HG02885 (cell line): ENCODE results near the gene ECE1.

Experiments used
- ATAC-seq: cut with Tn5 transposase; IDR thresholded peaks from one replicate; pipeline ENCODE4 v1.9.1; 2021; ENCODE audit warnings: mild to moderate bottlenecking; ENCODE audit not compliant: unreplicated experiment, poor library complexity

Gene ECE1

GRCh38 chr1:21257431-21258135, 32.7 kb downstream of the ECE1 start:
- ATAC-seq, result no peak

DNA sequence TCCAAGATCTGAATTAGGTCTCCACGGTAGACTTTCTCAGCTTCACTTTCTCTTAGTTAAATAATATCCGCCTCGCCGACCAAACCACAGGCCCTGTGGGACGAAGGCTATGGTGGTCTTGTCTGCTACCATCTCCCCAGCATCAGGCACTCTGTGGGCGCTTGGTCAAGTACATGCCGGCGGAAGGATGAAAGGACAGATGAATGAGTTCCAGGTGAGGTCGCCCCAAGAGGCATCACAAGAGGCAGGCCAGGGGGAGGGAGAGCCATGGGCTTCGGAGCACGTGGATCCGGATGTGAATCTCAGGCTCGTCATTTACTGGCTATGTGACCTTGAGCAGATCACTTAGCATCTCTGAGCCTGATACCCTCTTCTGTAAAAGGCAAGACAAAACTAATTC, 33.5 kb downstream of the ECE1 start:
- no peak for ATAC-seq

GRCh38 chr1:21255943-21256320, 34.3 kb downstream of the ECE1 start:
- no peak for ATAC-seq

DNA sequence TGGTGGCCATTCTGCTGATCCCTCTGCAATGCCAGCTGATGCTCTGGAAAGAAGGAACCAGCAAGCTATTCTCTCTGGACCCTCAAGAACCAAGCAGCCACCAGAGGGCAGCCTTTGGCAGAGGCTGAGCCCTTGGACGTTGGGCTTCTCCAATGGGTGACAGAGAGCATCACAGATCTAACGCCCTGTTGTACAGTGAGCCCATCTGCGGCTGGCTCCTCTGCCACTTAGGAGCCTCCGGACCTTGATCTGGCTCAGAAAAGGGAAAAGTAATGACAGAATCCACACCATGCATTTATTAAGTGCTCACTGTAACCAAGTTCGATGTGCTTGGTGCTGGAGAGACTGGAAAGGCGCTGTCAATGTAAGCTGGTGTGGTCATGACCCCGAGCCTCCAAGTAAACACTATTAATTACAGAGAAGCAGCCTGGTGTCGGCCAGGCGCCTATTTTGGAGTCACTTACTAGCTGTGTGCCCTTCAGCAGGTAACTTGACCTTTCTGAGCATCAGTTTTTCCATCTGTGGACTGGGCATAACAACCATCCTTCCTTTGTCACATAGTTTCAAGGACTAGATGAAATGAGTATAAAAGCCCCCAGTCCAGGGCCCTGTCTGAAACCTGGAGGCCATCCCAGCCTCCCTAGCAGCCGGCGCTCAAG, 34.9 kb downstream of the ECE1 start:
- ATAC-seq, result peak; percentile 44

GRCh38 chr1:21254335-21254951, 35.8 kb downstream of the ECE1 start:
- no peak for ATAC-seq

DNA sequence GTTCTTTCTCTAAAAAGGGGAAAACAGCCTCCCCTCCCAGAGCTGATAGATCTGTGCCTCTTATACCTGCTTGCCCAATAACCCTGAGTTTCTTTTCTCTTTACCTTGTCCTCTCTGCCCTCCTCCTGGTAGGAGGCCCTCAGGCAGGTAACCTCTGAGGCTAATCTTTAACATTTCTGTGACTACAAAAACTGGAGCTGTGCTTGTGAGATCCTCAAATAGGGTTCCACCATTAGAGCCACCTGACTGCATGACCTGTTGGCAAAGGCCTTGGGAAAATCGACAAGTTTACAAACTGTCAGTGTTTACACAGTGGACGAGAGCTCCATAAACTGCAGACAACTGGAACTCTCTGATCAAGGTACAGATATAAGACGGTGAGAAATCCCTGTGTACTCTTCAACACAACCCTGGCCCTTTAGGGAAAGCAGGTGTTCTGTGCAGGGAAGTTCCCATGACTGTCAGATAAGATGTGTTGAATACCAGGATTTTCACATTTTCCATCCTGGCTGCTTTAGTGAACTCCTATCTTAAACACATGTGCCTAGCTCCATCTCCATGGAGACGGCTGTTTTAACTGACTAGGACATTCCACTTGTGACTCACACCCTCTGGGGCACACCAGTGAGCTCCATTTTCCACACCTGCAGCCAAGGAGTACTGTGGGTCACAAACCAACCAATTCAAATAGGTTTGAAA, 38.3 kb downstream of the ECE1 start:
- no peak for ATAC-seq

DNA sequence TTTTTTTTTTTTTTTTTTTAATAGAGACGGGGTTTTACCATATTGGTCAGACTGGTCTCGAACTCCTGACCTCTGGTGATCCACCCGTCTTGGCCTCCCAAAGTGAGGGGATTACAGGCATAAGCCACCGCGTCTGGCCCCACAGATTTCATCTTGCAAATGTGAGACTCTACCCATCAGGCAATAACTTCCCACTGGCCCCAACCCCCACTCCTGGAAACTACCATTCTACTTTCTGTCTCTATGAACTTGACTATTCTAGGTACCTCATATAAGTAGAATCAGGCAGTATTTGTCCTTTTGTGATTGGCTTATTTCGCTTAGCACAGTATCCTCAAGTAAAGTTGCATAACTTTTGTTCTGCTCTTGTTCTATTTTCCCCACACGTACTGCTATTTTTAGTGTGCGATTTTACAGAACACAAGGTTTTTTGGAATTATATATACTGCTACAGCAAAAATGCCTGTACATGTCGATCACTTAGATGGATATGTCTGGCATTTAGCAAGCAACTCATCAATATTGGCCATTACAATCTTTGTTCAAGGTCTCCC, 40.2 kb downstream of the ECE1 start:
- no peak for ATAC-seq

DNA sequence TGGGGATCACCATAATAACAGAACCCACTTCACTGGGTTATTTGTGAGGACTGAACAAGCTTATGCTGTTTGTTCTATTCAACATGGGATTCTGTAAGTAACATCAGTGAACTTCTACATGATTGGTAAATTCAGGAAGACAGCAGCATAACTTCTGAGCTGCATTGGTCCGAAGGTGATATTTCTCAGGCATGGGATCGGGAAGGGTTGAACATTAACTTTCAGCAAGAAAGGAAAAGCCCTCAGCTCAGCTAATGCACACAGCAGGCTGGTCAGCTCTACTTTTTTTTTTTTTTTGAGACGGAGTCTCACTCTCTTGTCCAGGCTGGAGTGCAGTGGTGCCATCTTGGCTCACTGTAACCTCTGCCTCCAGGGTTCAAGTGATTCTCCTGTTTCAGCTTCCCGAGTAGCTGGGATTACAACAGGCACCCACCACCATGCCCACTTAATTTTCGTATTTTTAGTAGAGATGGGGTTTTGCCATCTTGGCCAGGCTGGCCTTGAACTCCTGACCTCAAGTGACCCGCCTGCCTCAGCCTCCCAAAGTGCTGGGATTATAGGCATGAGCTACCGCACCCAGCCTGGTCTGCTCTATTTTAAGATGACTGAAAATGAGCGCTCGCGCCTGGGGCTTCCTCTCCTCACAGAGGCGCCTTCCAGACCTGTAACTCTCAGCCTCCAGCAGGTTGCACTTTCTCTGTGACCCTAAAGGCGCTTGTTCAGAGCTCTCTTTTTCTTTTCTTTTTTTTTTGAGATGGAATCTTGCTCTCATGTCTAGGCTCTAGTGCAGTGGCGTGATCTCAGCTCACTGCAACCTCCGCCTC, 42.2 kb downstream of the ECE1 start:
- no peak for ATAC-seq

- no peak for ATAC-seq
Observed at GRCh38 chr1:21246905-21247642, 43.2 kb downstream of the ECE1 start.

DNA sequence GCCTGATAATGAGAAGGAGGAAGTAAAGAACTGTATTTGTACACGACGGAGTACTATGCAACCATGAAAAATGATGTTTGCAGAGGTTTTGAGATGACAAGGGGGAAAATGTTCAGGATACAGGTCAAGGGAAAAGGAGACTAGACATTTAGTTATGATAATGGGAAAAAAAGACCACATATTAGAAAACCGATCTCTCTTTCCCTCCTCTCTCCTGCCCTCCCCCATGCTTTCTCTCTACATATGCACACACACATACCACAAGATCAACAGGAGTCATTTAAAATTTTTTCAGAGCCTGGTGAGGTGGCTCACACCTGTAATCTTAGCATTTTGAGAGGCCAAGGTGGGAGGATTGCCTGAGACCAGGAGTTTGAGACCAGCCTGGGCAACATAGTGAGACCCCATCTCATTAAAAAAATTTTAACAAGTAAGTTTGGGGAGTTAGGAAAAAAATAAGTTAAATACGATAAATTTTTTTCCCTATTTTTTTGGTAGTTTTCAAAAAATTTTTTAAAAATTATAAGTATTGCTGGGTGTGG, 44.5 kb downstream of the ECE1 start:
- no peak for ATAC-seq

GRCh38 chr1:21244986-21245687, 45.1 kb downstream of the ECE1 start:
- ATAC-seq, result no peak

DNA sequence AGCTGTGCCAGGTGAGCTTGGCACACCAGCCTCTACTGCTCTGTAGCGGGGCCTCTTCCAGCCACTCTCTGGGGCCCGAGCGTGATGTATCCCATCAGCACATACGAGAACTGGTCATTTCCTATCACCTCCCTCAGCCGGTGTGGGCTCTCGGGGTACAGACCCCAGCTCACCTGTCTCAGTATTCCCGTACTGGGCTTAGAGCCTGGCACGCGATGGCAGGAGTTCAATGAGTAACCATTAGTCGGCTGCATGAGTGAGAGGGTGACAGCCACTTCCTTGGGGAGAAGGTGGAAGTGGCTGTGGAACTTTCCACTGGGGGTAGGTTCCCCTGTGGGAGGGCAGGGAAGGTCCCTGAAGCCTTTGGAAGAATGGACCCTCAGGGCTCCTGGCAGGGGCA, 46.1 kb downstream of the ECE1 start:
- no peak for ATAC-seq

DNA sequence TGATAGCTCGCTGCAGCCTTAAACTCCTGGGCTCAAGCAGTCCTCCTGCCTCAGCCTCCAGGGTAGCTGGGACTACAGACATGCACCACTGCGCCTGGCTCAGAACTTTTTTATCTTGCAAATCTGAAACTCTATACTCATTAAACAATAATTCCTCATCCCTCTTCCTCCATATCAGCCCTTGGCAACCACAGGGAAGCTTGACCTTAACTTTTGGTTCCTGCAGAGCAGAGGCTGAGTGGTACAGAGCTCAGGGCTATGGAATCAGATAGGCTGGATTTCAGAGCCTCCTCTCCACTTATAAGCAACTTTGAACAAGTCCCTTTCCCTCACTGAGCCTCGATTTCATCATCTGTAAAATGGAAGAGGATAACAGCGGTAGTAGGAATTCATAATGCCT, 47.4 kb downstream of the ECE1 start:
- no peak for ATAC-seq

DNA sequence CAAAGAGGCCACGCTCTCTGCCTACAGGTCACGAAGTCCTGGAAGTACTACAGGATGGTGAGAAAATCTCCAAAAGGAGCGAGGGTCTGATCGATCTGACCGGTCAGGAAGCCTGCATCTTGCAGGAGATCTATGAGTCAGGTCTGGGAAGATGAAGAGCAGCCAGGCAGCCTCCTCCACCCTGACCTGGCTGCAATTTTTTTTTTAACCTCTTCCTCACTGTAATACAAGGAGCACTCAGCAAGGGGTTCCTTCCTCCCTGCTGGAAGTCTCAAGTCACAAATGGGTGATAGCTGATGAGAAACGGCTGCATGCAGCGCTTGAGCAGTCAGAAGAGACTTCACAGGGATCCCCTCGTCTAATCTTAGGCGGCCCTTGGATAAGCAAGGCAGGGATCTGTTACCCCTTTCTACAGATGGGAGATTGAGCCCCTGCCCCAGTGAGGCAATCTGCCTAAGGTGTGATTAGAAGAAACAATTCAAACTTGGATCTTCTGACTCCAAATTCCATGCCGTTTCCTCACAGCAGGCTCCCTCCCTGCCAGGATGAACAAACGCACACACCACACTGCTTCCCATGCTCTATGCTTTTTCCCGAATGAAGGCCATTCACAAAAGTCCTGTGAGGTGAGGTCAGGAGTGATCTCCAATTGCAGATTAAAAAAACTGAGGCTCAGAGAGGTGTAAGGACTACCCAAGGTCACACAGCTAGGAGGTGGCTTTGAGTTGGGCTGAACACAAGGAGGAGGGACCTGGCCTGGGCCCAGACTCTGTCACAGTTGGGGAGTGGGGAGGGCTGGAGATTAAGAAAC, 48.3 kb downstream of the ECE1 start:
- no peak for ATAC-seq

- no peak for ATAC-seq
Observed at GRCh38 chr1:21240706-21241105, 49.6 kb downstream of the ECE1 start.

DNA sequence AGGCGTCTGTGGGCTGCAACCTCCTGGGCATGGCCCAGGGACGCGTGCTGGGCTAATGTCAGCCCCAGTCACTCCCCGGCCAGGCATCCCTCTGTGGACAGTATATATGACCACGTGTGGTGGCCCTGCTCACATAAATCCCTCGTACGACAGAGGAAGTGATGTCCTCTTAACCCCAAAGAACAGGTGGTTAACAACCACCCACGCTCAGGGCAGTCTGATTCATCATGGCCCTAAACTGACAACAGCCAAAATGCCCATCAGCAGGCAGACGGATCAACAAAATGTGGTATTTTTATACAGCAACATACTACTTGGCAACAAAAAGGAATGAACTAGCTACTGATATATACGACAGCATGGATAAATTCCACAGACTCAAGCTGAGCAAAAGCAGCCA, 51.0 kb downstream of the ECE1 start:
- ATAC-seq, result no peak

DNA sequence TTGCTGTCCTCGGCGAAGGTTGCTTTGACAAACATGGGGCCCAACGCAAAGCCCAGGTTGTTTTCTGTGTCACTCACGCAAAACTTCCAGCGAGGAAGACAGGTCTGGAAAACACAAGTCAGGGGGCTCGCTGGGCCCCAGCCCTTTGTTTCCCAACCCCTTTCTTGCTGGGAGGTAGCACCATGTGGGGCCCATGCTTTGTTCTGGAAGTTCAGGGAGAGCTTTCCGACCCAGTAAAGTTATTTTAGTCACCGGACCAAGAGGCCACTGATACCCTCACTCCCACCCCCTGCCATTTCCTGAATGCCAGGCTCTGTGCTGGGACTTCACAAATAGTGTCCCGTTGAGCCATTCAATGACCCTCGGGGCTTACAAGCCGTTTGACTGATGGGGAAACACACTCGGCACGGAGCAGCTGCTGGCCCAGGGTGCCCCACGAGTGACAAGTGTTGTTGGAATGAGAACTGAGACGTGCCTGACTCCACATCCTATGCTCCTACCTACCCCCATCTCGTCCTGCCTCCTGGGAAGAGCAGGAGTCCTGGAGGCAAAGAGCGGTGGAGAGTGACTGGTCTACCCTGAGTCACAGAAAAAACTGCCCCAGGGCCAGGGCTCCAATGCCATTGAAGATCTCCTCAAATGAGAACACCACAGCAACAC, 52.0 kb downstream of the ECE1 start:
- no peak for ATAC-seq
